VCaP (cell line): ENCODE data around the gene ZNF318.

Experiments used
- H3K27ac ChIP-seq: fragments of 450-650 bp; 2 replicates; pipeline ENCODE4 v1.5.1; 2017
- TF ChIP-seq, protein P1 (sequence below): fragments of 450-650 bp; conservative IDR thresholded peaks from 2 replicates; pipeline ENCODE4 v1.5.1; 2017; ENCODE audit warnings: mild to moderate bottlenecking, moderate library complexity

Gene ZNF318

DNA sequence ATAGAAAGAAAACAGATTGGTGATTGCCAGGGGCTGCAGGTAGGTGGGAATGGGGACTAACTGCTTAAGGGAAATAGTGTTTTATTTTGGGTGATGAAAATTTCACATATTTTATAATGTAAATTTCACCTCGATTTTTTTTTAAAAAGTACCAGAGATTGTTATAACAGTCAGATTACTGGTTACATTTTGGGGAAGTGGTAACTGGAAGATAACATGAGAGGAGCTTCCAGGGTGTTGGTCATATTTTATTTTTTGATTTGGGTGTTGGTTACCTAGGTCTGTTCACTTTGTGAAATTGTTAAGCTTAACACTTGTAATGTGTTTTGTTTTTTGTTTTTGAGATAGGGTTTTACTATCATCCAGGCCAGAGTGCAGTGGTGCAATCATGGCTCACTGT is 43.6 kb downstream of the ZNF318 start:
- TF ChIP-seq, protein P1, sequence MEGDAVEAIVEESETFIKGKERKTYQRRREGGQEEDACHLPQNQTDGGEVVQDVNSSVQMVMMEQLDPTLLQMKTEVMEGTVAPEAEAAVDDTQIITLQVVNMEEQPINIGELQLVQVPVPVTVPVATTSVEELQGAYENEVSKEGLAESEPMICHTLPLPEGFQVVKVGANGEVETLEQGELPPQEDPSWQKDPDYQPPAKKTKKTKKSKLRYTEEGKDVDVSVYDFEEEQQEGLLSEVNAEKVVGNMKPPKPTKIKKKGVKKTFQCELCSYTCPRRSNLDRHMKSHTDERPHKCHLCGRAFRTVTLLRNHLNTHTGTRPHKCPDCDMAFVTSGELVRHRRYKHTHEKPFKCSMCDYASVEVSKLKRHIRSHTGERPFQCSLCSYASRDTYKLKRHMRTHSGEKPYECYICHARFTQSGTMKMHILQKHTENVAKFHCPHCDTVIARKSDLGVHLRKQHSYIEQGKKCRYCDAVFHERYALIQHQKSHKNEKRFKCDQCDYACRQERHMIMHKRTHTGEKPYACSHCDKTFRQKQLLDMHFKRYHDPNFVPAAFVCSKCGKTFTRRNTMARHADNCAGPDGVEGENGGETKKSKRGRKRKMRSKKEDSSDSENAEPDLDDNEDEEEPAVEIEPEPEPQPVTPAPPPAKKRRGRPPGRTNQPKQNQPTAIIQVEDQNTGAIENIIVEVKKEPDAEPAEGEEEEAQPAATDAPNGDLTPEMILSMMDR: no peak
- no peak overlapping the region for H3K27ac ChIP-seq

DNA sequence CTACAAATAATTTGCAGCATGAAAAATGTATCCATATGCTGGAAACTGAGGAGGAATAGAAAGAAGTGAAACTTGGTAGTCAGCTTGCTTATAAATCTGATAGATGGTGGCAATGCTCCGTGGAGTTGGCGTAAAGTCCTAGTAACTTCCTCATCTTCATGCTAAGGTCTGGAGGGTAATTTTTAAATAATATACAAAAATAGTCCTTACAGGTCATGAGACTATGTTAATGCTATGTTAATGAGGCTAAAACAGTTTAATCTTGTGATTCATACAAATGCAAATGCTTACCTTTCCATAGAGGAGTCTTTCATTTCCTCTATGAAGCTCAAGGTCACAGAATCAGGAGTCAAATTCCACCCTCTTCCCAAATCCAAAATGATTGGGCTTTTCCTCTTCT is 51.4 kb downstream of the ZNF318 start:
- H3K27ac ChIP-seq: no peak overlapping the region
- TF ChIP-seq, protein P1: no peak

DNA sequence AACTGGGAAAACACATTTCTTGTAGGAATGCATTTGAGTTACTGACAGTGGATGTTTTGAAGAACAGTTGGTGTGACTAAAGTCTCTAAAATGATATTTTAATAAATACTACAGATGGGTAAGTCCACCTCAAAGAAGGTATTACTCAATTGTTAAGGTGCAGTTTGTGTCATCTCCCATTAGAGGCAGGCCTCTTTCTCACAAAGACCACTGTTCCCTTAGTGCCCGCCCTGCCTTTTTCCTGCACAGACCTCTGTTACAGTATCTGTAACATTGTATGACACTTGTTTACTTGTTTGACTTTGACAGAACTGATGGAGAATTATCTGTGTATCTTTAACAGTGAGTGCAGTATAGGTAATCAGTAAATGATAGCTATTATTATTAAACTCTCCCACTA is 55.6 kb downstream of the ZNF318 start:
- TF ChIP-seq, protein P1: no peak
- H3K27ac ChIP-seq: no peak overlapping the region

DNA sequence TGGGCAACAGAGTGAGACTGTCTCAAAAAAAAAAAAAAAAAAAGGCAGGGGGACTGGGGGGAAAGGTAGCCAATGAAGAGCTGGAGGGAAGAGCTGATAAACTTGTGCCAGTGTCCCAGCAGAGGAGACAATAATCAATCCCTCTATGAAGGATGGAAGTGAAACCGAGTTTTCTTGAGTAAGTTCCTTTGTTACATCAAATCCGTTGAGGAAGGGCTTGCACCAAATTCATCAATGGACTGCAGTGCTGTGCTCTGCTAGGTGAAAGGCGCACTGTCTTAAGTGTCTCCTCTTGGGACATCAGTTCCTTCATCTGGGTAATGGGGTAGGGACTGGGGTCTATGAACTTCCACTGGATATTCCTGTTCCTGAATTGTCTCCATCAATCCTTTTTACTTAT is 57.8 kb downstream of the ZNF318 start:
- no peak overlapping the region for H3K27ac ChIP-seq
- TF ChIP-seq, protein P1: no peak

DNA sequence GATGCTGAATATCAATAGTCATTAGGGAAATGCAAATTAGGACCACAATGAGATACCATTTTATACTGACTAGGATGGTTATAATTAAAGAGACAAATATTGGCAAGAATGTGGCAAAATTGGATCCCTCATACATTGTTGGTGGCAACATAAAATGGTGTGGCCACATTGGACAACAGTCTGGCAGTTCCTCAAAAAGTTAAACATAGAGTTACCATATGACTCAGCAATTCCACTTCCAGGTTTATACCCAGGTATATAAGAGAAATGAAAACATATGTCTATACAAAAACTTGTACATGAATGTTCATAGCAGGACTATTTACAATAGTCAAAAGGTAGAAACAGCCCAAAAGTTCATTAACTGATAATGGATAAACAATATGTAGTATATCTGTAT is 58.8 kb downstream of the ZNF318 start:
- TF ChIP-seq, protein P1: no peak

DNA sequence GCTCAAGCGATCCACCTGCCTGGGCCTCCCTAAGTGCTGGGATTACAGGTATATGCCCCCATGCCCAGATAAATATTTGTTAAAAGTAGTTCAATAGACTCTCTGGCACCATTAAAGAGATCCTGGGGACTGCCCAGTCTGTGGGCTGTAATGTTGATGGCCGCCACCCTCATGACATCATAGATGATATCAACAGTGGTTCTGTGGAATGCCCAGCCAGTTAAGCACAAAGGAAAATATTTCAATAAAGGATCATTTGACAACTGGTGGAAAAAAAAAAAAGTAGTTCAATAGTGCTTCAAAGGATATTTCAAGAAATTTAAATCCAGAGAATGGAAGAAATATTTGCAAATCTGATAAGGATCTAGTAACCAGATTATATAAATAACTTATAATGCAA is 59.3 kb downstream of the ZNF318 start:
- TF ChIP-seq, protein P1: no peak

More for the DNA sequence above, 58.8 kb downstream of the ZNF318 start:
- H3K27ac ChIP-seq: no peak overlapping the region

DNA sequence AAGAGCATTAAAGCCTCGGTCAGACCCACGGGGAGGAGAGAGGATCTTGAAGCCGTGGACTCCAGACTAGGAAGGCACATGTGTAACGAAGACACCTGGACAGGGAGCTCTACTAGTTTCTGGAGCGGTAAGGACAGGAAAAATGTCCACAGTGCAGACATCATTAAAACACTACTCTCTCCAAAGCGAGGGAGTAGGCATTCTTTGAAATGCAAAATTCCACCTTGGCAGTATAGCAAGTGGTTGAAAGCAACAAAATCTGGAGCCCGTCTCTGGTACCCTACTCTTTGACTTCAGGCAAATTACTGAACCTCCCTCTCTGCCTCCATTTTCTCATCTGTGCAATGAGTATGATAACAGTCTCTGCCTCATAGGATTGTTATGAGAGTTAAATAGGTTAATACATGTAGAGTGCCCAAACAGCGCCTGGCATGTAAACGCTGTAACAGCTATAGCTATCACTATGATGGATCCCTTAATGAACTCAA is 60.4 kb downstream of the ZNF318 start:
- no peak overlapping the region for H3K27ac ChIP-seq
- TF ChIP-seq, protein P1: no peak

More for the DNA sequence above, 59.3 kb downstream of the ZNF318 start:
- no peak overlapping the region for H3K27ac ChIP-seq
